CD4-positive, alpha-beta T cell treated with Interleukin-15 for 1 hour (primary cell): ENCODE results near the gene CC2D2A.

Experiments used
- DNase-seq: peaks from one replicate; pipeline ENCODE4 v3.0.0-alpha.2; 2020

Gene CC2D2A

GRCh38 chr4:15521442-15522039 is 51.9 kb downstream of the CC2D2A start:
- DNase-seq = no peak

DNA sequence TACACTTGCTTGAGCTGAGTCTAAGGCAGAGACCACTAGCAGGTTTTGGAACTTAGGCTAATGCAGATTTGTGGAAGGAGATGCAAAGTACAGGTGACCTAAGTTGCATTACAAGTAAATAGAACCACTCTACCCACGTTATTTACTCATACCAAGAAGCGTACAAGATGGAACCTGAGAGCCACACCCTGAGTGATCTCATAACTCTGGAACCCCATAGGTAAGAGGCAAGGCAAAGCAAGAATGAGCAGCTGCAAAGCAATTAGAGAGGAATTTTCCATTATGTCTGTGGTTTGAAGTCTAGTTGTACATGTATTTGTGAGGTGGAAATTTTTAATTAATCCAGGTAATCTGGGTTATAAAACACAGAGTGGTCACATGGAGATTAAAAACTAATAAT is 55.4 kb downstream of the CC2D2A start:
- DNase-seq = no peak

DNA sequence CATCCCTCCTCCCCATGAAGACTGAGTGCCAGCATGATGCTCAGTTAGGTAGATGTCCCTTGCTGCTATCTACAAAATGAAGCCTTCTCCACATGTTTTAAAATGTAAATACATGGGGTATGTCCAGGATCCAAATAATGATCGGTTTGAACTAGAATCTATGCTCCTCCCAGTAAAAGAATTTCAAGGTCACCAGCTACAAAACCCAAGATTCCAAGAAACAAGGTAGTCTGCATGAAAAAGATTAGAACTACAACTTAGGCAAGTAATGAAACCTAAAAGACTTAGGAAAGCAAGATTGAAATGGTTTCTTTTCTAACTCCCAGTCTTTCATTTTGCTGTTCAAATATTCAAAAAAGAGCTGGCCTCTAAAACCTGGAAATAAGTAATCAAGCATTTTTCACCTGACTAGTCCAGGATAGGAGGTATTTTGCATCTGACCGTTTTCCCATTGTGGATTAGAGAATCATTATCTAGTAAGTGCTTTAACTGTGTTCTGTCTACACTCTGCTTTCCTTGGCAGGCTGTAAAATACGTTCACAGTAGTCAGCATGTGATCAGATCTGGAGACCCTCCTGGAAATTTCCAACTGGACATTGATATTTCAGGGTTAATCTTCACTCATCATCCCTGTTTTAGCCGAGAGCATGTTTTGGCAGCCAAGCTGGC is 57.4 kb downstream of the CC2D2A start:
- DNase-seq = no peak

DNA sequence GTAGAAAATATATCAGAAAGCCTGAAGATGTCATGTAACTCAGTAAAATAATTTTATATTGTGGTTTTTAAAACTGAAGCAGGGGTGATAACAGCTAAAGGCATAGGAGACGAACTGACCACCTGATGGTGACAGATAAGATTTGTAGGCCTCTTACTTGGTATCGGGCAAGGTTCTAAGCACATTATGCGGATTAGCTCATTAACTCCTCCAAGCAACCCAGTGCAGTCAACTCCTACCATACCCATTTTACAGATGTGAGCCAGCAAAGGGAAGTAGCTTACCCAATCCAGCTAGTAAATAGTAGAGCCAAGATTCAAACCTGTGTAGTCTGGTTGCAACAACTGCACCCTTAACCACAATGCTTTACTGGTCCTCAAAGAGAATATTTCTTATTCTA is 62.1 kb downstream of the CC2D2A start:
- DNase-seq = no peak

DNA sequence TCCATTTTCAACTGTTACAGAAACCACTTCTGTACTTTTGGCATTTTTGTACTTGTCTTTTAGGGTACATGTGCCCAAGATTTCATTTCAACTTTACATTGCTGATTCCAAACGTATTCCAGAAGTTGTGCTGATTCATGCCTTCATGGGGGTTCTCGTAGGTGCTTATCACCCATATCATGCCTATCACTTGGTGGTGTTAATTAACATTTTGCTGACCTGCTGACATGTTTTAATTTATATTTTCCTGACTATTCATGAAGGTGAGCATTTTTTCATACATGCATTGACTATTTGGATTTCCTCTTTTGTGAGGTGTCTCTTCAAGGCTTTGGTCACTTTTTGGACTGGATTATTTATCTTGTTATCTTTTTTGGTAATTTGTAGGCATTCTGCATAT is 64.1 kb downstream of the CC2D2A start:
- DNase-seq = no peak

- DNase-seq = no peak
These were observed 65.9 kb downstream of the CC2D2A start for GRCh38 chr4:15535599-15535998.

GRCh38 chr4:15536552-15537499 is 67.1 kb downstream of the CC2D2A start:
- no peak for DNase-seq

GRCh38 chr4:15541941-15542340 is 72.3 kb downstream of the CC2D2A start:
- DNase-seq = no peak

GRCh38 chr4:15542760-15543159 is 73.1 kb downstream of the CC2D2A start:
- no peak for DNase-seq

GRCh38 chr4:15543537-15544247 is 74.0 kb downstream of the CC2D2A start:
- no peak for DNase-seq

DNA sequence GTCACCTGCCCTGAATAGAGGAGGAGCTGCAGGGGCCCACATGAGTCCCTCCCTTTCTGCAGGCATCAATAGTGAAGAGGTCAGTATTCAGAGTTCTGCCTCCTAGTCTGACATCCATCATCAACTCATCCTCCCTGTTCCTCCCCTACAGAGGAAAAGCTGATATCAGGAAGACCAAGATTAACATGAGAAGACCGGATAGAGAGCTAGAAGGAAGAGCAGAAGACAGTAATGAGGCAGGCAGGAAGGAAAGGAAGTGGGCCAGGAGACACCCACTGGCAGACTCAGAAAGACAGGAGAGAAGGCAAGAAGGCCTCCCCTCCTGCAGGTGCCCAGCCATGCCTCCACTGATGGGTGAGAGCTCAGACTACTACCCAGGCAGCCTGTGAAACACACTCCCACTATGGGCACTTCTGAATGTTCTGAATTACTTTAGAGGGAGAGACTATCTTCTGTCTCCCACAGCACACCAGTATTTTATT is 74.6 kb downstream of the CC2D2A start:
- DNase-seq = no peak

DNA sequence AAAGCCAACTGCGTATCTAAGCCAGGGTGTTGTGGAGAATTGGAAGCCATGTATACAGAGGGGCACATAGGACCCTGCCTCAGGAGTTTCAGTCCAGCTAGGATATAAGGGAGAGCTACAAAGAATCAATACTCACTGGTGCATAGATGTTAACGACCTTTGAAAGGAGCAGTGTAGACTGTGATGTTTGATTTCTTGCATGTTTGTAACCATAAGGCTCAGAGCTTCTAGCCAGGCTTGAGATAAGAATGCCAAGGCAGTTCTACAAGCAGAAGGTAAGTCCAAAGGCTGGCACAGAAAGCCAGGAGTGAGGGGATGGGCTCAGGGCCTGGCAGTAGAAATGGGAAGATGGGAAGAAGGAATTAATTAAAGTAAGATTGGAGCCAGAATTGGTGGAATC is 75.7 kb downstream of the CC2D2A start:
- DNase-seq = no peak

DNA sequence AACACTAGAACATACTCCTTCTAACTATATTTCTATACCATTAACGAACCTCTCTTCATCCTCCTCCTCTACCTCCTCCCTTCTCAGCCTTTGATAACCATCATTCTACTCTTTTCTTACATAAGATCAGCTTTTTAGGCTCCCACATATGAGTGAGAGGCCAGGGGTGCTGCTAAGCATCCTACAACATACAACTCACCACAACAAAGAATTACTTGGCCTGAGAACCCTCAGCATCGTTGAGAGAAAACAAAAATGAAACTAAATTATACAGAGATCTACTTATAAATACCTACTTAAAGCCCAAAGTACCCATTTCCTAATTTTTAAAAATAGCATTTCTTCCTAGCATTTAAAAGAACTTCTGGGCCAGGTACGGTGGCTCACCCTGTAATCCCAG is 77.7 kb downstream of the CC2D2A start:
- no peak for DNase-seq

- no peak for DNase-seq
These were observed 80.8 kb downstream of the CC2D2A start for GRCh38 chr4:15550491-15550890.

DNA sequence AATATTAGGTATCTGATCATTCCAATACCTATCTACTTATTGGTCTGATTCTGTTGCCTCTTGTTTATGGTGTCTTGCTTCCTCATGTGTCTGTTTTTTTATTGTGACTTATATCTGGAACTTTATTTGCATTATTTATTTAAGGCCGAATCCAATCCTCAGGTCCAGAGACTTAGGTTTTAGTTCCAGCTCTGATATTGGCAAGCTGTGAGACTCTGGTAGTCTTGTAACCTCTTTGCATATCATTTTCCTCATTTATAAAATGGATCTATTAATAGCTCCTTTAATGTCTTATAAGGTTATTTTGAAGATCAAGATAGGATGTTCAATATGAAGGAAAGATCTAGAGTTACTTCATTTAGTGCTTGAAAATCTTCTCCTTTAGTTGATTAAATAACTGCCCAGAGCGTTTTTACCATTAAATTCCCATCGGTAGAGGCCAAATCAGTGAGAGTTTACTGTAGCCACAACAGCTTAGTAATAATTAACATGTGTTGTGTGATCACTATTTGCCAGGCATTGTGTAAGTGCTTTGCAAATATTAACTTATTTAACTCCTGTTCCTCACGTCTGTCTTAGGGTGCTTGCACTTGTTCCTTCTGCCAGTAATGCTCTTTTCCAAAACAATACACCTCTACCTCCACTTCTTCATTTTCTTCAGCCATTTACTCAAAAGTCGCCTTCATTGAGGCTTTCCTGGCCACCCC is 82.2 kb downstream of the CC2D2A start:
- no peak for DNase-seq

DNA sequence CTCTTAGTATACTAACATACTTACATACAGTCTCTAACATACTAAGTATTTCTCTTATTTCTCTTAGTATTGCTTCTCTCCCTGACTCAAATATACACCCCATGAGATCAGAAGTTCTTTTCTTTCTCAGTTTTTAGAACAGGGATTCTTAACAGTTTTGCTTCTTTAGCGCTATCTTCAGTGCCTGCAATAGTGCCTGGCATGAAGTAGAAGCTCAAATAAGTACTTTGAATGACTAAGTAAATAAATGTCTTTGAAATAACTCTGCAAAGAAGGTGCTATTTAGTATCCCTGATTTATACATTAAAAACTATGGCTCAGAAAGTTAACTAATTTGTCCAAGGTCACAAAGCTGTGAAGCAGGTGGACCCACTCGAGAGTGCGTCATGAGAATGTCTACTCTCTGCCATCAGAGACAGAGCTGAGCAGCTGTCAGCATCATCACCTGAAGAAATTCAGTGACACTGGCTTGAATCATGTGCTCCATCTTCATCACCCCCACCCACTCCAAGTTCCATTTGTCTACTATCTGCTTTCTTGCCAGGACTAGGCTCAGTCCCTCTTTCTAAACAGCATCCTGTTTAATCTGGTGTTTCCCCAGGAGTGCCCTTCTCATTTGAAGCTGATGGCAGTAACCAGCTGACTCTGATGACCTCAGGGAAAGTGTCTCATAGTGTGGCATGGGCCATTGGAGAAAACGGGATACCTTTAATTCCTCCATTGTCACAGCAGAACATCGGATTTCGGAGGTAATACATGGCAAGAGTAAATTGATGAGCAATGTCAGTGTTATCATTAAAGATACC is 83.1 kb downstream of the CC2D2A start:
- no peak for DNase-seq

GRCh38 chr4:15556511-15557092 is 86.9 kb downstream of the CC2D2A start:
- no peak for DNase-seq

GRCh38 chr4:15557786-15558550 is 88.3 kb downstream of the CC2D2A start:
- no peak for DNase-seq

DNA sequence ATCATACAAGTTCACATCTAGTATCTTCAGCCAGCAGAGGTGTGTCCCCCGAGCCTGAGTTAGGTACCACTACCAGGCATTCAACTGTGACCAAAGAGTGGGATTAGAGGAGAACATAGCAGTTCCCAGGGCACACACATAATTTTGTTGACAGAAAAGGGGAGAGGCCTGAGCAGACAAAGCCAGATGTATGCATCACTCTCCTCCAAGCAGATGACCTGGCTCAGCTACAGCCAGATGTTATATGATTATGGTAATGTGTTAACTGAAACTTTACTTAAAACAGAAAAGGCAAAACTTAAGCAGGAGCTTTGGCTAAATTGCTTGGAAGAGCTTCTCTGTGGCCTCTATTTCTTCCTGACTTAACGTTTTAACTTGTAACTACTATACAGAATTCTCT is 88.9 kb downstream of the CC2D2A start:
- no peak for DNase-seq

DNA sequence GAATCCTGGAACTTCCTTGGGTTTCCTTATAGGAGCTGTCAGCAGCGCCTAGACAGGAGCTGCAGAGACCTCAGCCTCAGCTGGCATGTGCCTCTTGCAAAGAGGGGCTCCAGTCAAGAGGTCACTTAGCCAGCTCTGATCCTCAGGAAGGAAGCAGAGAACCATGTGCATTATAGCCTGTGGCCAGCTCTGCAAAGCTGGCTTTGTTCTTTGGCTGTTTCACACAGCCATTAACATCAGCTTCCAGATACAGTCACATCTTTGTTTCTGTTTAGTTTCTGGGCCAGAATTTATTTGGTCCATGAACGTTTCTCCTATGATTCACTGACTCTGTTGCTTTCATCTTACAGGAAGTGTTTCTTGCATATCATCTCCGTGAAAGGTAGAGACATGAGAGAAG is 92.4 kb downstream of the CC2D2A start:
- no peak for DNase-seq
